ENCODE measurements around the gene AKT1.

The AKT1 gene

DNA sequence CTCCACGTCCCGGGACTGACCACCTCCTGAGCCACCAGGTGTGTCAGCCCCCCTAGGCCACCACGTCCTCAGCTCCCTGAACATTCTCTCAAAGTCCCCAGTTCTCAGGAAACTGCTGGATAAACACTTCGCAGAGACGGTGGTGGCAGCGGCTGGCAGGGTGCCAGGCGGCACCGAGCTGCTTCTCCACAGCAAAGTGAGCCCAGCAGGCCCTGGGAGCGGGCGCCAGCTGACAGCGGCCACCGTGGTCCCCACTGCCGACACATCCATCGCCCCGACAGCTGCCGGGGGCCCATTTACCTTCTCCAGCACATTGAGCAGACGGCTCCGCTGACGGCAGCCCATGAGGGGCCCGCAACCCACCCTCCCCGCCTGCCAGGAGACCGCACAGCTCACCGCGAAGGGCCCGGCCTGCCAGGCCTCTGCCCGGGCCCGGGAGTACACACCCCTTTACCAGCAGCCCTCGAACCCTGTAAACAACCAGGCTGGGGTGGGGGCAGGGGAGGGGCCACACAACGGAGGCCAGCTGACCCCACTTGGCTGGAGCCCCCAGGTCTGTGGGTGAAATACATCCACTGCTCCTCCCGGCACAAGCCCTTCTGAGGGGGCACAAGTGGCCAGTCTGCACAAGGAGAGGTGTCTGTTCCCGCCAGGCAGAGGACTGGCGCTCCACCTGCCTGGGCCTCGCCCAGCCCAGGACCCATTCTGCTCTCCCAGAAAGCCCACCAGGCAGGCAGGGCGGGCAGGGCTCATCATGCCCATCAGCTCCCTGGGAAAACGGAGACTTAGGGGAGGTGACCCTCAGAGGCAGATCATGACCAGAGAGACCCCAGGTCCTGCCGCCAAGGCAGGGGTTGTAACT is 10.5 kb downstream of the AKT1 start:
- no peak for DNase-seq

DNA sequence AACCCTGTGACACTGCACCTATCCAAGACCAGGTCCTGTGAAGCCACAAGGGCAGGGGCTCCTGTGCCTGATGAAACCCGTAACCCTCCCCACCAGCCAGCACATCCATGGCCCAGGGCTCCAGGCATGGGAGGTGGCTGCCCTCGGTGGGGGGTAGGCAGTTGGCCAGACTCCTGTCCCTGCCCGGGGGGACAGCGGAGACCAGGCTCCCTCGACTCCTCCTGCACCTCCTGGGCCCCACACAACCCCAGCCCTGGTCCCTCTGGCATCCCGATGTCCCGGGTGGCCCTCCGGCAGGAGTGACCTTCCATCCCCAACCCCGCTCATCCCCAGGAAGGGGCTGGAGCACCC is 11.4 kb downstream of the AKT1 start:
- DNase-seq: no peak

GRCh38 chr14:104783484-104784217 is 11.9 kb downstream of the AKT1 start:
- DNase-seq: no peak

GRCh38 chr14:104782808-104783139 is 12.8 kb downstream of the AKT1 start:
- no peak for DNase-seq

DNA sequence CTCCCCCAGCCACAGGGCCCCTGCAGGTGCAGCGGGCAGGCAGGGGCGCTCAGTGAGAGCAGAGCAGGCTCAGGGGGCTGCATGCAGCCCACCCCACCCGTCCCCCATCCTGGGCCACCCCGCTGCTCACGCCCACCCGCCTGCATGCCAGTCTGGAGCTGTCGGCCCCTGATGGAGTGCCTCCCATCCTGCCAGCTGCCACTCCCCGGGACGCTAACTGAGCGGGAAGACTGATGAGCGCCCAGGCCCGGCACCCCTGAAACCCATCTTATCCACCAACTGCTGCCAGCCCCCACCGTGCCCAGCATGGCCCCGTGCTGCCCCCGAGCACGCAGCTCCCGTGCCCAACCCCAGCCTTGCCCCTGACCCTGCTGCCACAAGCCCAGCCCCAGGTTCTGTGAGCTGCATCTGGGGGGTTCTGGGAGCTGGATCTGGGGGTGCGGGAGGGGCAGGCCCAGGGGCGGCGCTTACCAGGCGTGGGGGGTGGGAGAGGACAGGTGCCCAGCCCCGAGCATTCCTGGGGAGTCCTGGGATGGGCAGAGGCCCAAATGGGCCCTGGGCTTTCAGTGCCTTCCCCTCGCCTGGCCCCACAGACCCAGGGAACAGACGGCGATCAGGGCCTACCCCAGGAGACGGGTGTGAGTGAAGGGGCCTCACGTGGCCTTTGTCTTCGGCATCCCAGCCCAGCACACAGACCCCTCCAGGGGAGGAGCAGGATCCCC is 13.3 kb downstream of the AKT1 start:
- DNase-seq: no peak

DNA sequence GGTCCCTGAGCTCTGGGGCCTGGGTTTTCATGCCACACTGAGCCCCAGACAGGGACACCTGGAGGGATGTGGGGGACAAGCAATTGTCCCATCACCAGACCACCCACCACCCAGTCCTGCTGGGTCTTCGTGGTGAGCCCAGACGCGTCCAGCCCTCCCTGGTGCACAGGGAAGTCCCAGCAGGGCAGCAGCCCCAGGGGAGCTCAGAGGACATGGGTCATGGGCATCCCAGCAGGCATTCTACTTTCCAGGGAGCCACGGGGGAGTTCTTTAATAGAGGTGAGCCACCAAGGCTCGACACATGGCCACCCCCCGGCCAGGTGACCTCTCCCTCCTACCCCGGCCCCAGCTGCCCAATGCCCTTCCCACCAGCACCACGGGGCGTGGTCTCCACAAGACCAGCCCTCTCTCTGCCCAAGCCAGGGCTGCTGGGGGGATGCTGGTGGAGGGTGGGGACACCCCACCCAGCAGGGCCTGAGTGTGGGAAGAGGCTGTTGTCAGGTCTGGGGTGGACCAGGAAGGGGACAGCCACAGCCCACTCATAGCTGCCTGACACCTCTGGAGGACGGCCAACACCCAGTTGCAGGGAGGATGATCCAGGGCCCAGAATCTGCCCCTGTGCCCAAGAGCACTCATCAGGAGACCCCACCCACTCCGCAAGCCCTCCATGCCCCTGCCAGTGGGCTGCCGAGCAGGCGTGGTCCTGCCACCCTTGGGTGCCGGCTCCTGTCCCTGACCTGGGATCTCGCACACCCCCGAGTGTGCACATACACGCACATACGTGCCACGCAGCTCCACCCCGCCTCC is 14.1 kb downstream of the AKT1 start:
- no peak for DNase-seq

- DNase-seq: no peak
Observed at GRCh38 chr14:104780513-104781030, 15.0 kb downstream of the AKT1 start.

GRCh38 chr14:104779776-104780512 is 15.6 kb downstream of the AKT1 start:
- DNase-seq: no peak

GRCh38 chr14:104778694-104779331 is 16.7 kb downstream of the AKT1 start:
- no peak for DNase-seq

- DNase-seq: no peak
Observed at GRCh38 chr14:104777808-104778249, 17.7 kb downstream of the AKT1 start.

DNA sequence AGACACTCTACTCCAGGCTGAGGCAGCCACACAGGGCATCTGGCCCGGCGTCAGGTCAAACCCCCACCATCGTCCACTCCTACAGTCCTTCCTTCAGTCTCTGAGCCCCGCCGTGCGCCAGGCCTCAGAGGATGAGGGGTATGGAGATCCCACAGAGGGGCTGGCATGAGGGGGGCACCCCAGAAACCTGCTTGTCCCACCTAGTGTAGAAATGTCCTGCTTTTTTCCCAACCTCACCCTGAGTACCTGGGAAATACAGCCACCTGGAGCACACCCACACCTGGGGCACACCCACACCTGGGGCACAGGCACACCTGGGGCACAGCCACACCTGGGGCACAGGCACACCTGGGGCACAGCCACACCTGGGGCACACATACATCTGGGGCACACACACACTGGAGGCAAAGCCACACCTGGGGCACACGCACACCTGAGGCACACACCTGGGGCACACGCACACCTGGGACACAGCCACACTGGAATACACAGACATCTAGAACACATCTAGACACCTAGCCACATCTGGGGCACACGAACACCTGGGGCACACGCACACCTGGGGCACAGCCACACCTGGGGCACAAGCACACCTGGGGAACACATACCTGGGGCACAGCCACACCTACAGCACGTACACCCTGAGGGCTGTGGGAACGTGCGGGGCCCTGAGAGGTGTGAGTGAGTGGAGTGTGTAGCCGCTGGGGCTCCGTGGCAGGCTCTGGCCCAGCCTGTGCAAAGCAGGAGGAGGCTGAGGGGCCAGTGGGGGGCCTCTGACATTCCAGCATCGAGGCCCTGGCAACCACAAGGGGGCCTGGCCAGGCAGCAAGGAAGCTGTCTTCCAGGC is 18.4 kb downstream of the AKT1 start:
- no peak for DNase-seq

DNA sequence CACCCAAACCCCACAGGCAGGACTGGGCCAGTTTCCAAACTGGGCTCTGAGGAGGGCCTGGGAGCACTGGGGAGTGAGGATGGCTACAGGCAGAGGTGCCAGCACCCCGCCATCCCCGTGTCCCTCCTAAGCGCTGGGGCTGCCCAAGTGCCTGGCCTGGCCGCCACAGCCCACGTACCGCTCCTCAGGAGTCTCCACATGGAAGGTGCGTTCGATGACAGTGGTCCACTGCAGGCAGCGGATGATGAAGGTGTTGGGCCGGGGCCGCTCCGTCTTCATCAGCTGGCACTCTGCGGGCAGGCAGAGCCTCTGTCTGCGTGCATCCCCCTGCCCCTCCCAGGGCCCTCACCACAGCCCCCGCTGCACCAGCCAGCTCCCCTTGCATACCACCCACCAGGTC is 19.1 kb downstream of the AKT1 start:
- no peak for DNase-seq

DNA sequence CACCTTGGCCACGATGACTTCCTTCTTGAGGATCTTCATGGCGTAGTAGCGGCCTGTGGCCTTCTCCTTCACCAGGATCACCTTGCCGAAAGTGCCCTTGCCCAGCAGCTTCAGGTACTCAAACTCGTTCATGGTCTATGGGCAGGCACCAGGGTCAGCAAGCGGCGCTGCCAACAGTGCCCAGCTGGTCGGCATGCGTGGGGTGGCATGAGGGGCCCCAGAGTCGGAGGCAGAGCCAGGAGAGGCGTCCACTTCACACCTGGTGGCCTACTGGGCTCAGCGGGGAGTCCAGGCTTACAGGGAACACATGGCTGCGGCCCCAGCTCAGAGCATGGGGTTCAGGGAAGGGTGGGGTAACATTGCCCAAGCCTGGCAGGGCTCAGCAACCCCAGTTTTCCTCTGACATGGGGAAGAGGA is 20.5 kb downstream of the AKT1 start:
- DNase-seq: no peak

- DNase-seq: no peak
Observed at GRCh38 chr14:104774453-104775072, 21.0 kb downstream of the AKT1 start.

DNA sequence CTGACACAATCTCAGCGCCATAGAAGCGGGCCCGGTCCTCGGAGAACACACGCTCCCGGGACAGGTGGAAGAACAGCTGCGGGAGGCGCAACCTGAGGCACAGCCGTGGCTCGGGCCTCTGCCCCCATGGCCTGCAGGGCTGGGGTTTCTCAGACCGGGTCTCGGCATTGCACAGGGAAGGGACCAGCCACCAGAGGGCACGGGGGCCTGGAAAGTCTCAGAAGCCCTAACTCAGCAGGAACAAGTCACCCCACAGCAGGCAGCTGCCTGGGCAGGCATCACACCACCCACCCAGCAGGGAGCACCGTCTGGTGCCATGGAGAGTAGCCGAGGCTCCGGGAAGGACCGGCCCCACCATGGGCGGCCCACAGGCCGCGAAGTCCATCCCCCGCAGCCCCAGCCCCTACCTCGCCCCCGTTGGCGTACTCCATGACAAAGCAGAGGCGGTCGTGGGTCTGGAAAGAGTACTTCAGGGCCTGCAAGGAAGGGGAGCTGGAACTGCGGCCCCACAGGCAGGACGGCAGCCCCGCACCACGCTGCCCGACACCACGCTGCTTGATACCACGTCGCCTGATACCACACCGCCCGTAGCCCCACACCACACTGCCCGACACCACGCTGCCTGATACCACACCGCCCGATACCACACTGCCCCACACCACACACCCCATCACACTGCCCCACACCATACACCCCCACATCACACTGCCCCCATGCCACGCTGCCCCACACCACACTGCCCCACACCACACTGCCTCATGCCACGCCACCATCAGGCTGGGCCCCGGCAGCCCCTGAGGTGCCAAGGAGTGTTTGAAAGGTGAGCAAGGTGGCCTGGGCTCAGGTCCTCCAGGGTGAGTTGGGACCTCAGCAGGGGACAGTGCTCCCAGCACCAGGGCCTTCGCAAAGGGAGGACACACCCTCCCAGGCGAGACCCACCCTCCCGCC is 21.8 kb downstream of the AKT1 start:
- no peak for DNase-seq

GRCh38 chr14:104772707-104773504 is 22.6 kb downstream of the AKT1 start:
- DNase-seq: no peak

GRCh38 chr14:104771918-104772706 is 23.4 kb downstream of the AKT1 start:
- no peak for DNase-seq
